GM12873 (cell line): ENCODE results near the gene GRK5.

ENCODE experiments used
- CTCF ChIP-seq: IDR thresholded peaks from 2 replicates; pipeline ENCODE4 v1.5.1; 2012; ENCODE audit warnings: low read depth, mild to moderate bottlenecking, moderate library complexity, low read length, control low read depth; ENCODE audit not compliant: insufficient read depth; ENCODE audit errors: missing control alignments

The GRK5 gene

GRCh38 chr10:119379466-119380071 is 172.2 kb downstream of the GRK5 start:
- no peak for TF ChIP-seq CTCF

- TF ChIP-seq CTCF = no peak
Measured at GRCh38 chr10:119383174-119383856, 175.9 kb downstream of the GRK5 start.

GRCh38 chr10:119384127-119384526 is 176.8 kb downstream of the GRK5 start:
- no peak for TF ChIP-seq CTCF

GRCh38 chr10:119386666-119387065 is 179.3 kb downstream of the GRK5 start:
- no peak for TF ChIP-seq CTCF

DNA sequence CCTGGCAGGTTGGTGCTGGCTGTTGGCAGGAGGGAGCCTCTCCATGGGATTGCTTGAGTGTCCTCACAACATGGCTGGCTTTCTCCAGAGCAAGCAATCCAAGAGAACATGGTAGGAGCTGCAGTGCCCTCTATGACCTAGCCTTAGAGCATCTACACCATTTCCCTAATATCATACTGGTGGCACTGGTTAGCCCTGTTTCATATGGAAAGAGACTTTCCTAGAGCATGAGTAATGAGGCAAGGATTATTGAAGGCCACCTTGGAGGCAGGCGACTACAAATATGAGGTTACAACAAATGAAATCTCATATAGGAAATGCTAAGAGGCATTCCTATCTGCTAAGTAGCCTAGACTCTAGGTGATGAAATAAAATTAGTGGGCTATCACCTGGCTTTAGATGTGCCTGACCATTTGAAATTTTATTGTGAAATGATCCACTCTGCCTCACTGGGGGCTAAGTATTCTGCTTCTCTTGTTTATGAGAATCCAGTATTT is 181.5 kb downstream of the GRK5 start:
- no peak for TF ChIP-seq CTCF

DNA sequence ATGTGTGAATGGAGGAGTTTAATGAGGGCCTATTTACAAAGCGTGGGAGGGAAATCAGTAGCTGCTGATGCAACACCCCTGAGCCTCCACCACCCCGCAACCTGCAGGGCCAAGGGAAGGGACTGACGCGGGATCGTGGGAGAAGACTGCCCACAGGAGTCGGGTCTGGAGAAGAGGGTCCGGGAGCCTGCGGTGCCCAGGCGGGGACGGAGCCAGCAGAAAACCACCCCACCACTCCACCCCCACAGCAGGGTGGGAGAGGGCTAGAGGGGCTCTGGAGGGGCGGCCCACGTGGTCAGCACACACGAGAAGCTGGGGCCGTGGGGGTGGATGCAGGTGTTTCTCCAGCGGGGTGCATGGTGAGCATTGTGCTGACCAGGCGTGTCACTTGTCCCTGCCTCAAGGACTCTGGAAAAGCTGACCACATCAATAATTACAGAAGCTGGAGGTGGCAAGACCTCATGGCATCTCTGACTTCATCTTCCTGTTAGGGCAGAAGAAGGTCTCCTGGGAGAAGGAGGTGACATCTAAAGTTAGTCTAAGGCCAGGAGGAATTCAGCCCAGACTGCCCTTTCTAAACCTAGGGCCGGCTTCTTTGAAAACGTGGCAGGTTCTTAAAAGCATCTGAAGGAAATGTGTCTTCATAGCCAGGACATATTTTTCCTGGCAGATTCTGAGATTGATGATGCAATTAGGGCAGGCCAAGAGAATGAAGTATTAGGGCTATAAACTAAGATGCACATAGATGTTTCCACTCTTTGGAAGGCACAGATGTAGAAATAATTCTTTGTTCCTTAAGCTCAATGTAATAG is 184.3 kb downstream of the GRK5 start:
- TF ChIP-seq CTCF = no peak

DNA sequence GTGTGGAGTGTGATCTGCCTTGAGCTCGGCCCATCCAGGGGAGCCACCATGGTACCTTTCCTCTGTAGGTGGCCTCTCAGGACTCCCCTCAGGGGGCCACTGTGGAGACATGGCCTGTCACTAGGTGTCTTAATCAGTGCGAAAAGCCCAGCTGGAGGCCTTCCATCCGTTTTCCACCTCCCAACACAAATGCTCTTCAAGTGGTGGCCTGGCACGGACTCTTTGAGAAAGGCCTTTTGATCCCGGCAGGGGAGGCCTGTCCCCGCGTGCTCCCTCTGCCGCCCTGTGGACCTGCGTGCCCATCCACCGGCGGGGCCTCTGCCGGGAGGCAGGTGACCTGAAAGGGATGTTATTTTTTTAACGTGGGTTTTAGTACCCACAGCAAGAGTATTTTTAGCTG is 185.6 kb downstream of the GRK5 start:
- no peak for TF ChIP-seq CTCF
